AG10803 (cell line): ENCODE data around the gene NRSN2.
A peak's percentile ranks its signal among the peaks of the same experiment; 100 is the strongest.
"Not testable (repeated sequence)": the region's sequence is repeated elsewhere in the genome, so short reads cannot be mapped to it uniquely, and the experiment has no call there.

Source experiments
- DNase-seq: peaks from one replicate; pipeline ENCODE4 v3.0.0; 2010; ENCODE audit warnings: low read depth
- H3K4me3 ChIP-seq: 2 replicates; pipeline ENCODE4 v1.5.1; 2011; ENCODE audit warnings: mild to moderate bottlenecking, low read length, control low read depth
- TF ChIP-seq, protein P1 (sequence below): conservative IDR thresholded peaks from 2 replicates; pipeline ENCODE4 v1.5.1; 2011; ENCODE audit warnings: mild to moderate bottlenecking, low read length, control low read depth, inconsistent platforms

NRSN2 gene

DNA sequence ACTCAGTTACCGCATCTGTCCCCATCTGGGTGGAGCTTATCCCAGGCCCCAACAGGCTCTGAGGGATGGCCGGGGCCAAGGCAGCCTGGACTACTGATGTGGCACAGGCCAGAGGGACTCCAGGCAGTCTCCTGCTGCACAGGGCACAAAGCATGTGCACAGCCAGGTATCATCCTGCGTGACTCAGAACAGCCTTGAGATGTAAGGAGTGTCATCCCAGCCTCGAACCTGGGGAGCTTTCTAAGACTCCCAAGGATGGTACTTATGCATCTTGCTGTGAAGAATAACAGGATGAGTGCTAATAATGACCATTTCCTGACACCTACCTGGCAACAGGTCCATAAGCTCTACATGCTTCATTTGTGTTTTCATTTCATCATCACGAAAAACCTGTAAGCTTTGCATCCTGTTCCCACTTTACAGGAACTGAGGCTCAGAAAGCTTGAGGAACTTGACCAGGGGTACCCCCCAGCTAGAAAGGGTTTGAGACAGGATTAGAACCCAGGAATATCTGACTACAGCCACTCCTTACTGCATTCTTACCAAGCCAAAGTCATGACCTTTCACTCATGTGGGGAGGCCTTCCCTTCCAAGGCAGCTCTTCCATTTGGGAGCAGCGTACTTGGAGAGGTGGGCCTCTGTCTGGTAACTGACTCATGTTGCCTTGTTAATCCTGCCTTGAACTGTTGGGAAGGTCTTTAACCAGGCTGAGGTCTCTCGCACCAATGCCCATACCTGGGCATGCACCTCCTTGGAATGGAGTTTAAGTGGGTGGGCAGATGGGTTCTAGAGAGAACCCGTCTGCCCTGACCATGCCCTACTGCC, 35.6 kb downstream of the NRSN2 start:
- peak overlapping the region; percentile 82 for H3K4me3 ChIP-seq
- no peak for DNase-seq
- TF ChIP-seq, protein P1, sequence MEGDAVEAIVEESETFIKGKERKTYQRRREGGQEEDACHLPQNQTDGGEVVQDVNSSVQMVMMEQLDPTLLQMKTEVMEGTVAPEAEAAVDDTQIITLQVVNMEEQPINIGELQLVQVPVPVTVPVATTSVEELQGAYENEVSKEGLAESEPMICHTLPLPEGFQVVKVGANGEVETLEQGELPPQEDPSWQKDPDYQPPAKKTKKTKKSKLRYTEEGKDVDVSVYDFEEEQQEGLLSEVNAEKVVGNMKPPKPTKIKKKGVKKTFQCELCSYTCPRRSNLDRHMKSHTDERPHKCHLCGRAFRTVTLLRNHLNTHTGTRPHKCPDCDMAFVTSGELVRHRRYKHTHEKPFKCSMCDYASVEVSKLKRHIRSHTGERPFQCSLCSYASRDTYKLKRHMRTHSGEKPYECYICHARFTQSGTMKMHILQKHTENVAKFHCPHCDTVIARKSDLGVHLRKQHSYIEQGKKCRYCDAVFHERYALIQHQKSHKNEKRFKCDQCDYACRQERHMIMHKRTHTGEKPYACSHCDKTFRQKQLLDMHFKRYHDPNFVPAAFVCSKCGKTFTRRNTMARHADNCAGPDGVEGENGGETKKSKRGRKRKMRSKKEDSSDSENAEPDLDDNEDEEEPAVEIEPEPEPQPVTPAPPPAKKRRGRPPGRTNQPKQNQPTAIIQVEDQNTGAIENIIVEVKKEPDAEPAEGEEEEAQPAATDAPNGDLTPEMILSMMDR, result no peak

DNA sequence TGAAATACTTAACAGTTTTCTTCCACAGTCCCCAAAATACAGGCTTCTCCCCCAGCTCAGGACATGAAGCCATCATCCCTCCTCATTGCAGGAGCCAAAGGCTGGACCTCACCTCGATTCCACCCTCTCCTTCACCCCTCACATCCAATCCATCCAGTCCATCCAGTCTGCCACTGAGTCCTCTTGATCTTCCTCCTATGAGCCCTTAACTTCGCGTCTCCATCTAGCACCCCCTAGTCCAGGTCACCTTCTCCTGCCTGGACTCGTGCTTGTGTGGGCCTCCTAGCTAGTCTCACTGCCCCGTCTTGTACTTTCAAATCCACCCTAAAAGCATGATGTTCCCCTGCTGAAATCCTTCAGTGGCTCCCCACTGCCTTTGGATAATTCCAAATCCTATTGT, 37.0 kb downstream of the NRSN2 start:
- H3K4me3 ChIP-seq, result no peak overlapping the region
- no peak for DNase-seq
- TF ChIP-seq, protein P1, result no peak

DNA sequence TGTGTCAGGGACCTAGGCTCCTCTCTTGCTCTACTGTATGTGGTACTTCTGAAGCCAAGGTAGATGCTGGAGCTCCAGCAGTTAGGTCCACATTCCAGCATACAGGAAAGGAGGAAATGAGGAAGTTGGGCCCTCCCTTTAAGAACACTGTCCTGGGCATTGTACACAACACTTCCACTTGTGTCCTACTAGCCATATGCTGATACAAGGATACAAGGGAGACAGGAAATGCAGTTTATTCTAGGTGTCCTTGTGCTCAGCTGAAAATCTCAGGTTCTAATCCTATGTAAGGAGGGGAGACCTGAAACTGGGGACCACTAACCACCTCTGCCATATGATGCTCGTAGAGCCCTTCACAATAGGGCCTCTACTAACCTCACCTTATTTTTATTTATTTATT, 37.8 kb downstream of the NRSN2 start:
- TF ChIP-seq, protein P1, result no peak
- no peak for DNase-seq
- H3K4me3 ChIP-seq, result no peak overlapping the region

DNA sequence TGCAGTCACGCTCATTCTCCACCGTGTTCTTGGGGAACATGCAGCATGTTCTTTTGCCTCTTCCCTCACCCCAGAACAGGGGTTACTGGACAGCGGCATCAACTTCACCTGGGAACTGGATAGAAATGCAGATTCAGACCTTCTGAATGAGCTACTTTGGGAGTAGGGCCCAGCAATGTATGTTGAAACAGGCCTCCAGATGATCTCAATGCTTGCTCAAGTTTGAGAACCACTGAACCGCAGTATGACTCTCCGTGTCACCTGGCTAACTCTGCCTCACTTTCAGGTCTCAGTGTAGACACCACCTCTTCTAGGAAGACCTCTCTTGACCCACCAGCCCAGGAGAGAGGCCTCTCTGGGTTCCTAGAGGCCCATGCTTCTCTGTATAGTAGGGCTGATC, 38.5 kb downstream of the NRSN2 start:
- no peak overlapping the region for H3K4me3 ChIP-seq
- DNase-seq, result no peak
- TF ChIP-seq, protein P1, result no peak

DNA sequence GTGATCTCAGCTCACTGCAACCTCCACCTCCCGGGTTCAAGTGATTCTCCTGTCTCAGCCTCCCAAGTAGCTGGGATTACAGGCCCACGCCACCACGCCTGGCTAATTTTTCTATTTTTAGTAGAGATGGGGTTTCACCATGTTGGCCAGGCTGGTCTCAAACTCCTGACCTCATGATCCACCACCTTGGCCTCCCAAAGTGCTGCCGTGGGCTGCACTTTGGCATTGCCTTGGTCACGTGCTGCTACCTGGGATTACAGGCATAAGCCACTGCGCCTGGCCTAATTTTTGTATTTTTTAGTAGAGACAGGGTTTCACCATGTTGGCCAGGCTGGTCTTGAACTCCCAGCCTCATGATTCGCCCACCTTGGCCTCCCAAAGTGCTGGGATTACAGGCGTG, 39.7 kb downstream of the NRSN2 start:
- not testable (repeated sequence) for H3K4me3 ChIP-seq, DNase-seq

DNA sequence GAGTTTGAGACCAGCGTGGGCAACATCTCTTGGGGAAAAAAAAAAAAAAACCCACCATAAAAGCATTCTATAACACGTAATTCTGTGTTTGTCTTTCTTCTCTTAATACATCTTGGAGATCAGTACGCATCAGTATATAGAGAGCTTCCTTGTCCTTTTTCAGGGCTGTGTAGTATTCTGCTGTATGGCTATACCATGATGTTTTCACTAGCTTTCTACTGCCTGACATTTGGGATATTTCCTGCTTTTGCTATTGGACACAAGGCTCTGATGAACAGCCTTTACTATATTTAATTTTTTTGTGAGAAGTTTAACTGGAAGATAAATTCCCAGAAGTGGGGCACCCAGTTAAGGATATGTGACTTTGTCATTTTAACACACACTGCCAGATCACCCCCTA, 40.6 kb downstream of the NRSN2 start:
- H3K4me3 ChIP-seq, result no peak overlapping the region
- TF ChIP-seq, protein P1, result no peak
- DNase-seq, result no peak

DNA sequence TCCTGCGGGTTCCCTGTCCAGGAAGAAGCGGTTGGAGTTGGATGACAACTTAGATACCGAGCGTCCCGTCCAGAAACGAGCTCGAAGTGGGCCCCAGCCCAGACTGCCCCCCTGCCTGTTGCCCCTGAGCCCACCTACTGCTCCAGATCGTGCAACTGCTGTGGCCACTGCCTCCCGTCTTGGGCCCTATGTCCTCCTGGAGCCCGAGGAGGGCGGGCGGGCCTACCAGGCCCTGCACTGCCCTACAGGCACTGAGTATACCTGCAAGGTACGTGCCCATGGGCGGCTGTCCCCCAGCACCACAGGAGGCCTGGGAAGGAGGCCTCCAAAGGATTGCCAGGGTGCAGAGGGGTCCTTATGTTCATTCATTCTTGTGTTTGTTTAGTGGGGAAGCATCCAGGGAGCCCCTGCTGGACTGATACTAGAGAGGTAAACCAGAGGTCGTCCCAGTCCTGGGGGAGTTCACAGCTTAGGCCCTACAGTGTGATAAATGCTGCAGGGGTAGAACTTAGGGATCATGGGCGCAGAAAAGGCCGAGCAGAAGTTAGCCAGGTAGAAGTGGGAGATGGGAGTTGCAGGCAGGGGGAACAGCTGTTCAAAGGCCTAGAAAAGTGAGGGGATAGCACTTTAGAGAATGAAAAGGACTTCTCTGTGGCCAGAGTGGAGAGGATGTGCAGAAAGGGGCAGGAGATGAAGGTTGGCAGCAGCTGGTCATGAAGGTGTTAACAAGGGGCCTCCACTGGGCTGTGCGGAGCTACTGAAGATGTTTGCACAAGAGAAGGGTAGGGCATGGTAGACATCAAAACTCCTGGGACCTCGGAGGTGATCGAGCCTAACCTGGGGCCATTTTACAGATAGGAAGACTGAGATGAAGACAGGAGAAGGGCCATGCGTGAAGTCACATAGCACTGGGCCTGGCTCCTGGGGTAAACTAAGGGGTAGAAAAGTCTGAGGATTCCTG, 41.4 kb downstream of the NRSN2 start:
- TF ChIP-seq, protein P1, result no peak
- no peak for DNase-seq

More for the DNA sequence above, 41.4 kb downstream of the NRSN2 start:
- no peak overlapping the region for H3K4me3 ChIP-seq
